GM21786 (cell line): ENCODE data around the gene PLA2G4A.
"Not testable (repeated sequence)": the region's sequence is repeated elsewhere in the genome, so short reads cannot be mapped to it uniquely, and the experiment has no call there.

ENCODE experiments used
- ATAC-seq: cut with Tn5 transposase; IDR thresholded peaks from one replicate; pipeline ENCODE4 v1.9.1; 2021; ENCODE audit not compliant: unreplicated experiment

PLA2G4A gene

GRCh38 chr1:186917106-186917786, 88.5 kb downstream of the PLA2G4A start:
- ATAC-seq: not testable (repeated sequence)

- peak; percentile 72 for ATAC-seq
Observed at GRCh38 chr1:186921386-186921785, 92.6 kb downstream of the PLA2G4A start.

- not testable (repeated sequence) for ATAC-seq
Observed at GRCh38 chr1:186922814-186923213, 94.1 kb downstream of the PLA2G4A start.

GRCh38 chr1:186923486-186923885, 94.7 kb downstream of the PLA2G4A start:
- no peak for ATAC-seq

GRCh38 chr1:186925881-186926669, 97.3 kb downstream of the PLA2G4A start:
- ATAC-seq: no peak

GRCh38 chr1:186927884-186928283, 99.1 kb downstream of the PLA2G4A start:
- ATAC-seq: no peak

GRCh38 chr1:186930238-186930637, 101.5 kb downstream of the PLA2G4A start:
- no peak for ATAC-seq

GRCh38 chr1:186937016-186937670, 108.4 kb downstream of the PLA2G4A start:
- no peak for ATAC-seq

- ATAC-seq: no peak
Observed at GRCh38 chr1:186943891-186944686, 115.3 kb downstream of the PLA2G4A start.

GRCh38 chr1:186945146-186945545, 116.4 kb downstream of the PLA2G4A start:
- no peak for ATAC-seq

- ATAC-seq: no peak
Observed at GRCh38 chr1:186948535-186948934, 119.8 kb downstream of the PLA2G4A start.

- ATAC-seq: no peak
Observed at GRCh38 chr1:186949173-186949572, 120.4 kb downstream of the PLA2G4A start.

GRCh38 chr1:186950547-186950946, 121.8 kb downstream of the PLA2G4A start:
- ATAC-seq: no peak

- no peak for ATAC-seq
Observed at GRCh38 chr1:186953876-186954275, 125.1 kb downstream of the PLA2G4A start.

- ATAC-seq: no peak
Observed at GRCh38 chr1:186957314-186957713, 128.6 kb downstream of the PLA2G4A start.

GRCh38 chr1:186958520-186958919, 129.8 kb downstream of the PLA2G4A start:
- no peak for ATAC-seq

GRCh38 chr1:186960861-186961260, 132.1 kb downstream of the PLA2G4A start:
- ATAC-seq: no peak

GRCh38 chr1:186965847-186966246, 137.1 kb downstream of the PLA2G4A start:
- ATAC-seq: no peak

- ATAC-seq: no peak
Observed at GRCh38 chr1:186966456-186966855, 137.7 kb downstream of the PLA2G4A start.

- ATAC-seq: no peak
Observed at GRCh38 chr1:186967656-186968394, 139.1 kb downstream of the PLA2G4A start.
